ENCODE results near the gene SLC25A13. TPM values are rescaled to one million over a fixed set of nuclear protein-coding genes. Genes with fewer than 3 reads are reported as not detected.

Gene SLC25A13
- total and polyA plus RNA-seq, 2 of the 13 experiments (the other 11 are each of a cell fraction or from before 2014, with no cell fraction given), result 36.2 to 84.9 TPM

DNA sequence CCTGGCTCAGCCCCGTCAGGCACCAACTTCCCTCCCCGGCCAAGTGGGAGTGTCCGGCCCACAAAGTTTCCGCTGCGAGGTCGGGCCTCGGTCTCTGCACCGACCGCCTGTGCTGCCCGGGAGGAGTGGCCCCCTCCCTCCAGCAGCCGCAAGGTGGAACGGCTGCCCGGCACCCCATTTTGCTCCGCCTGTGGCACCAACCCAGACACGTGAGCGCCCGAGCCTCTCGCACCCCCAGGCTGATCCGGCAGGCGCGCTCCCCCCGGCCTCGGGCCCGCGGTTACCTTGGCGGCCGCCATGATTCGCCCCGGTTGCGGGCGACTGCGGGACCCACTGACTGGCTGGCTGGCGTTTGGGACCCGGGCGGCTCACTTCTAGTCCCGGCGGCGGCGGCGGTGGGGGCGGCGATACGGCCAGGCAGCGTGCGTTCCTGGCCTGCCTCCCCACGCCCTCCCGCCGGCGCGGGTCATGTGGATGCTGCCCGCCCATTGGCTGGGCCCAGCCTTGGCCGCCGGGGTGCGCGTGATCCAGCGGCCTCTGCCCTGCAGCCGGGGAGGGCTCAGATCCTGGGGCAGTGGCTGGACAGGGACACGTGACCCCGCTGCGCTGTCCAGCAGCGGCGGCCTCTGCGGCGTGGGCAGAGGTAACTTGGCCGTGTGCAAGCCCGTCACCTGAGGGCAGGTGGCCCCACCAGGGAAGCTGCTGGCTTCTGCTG lies at the start of gene SLC25A13 (continued):
- TF ChIP-seq ARID3A (IDR thresholded peaks at IDR 0.05; ENCODE audit: low read depth, low read length) (no peak), ZNF724P (CRISPR knock-in tag; IDR thresholded peaks at IDR 0.05; ENCODE audit: borderline replicate concordance) (peak; percentile 96), ZNF879 (CRISPR knock-in tag; IDR thresholded peaks at IDR 0.05) (peak; percentile 96), ZNF629 (CRISPR knock-in tag; conservative IDR thresholded peaks at IDR 0.05) (peak; percentile 47), THAP7 (CRISPR knock-in tag; IDR thresholded peaks at IDR 0.05) (peak; percentile 15; the same call in 1 of the 2 replicates), HMG20B (CRISPR knock-in tag; conservative IDR thresholded peaks at IDR 0.05) (0 out of 2 replicates have a peak, but pooled peaks have one; percentile 25), ZNF792 (CRISPR knock-in tag; IDR thresholded peaks at IDR 0.05) (peak; percentile 97), SOX6 (IDR thresholded peaks at IDR 0.05) (no peak), SOX6 (CRISPR knock-in tag; IDR thresholded peaks at IDR 0.05) (peak; percentile 78), ZNF567 (CRISPR knock-in tag; IDR thresholded peaks at IDR 0.05; ENCODE audit: borderline replicate concordance) (peak; percentile 95), MTA3 (CRISPR knock-in tag; IDR thresholded peaks at IDR 0.05) (no peak), NAIF1 (CRISPR knock-in tag; IDR thresholded peaks at IDR 0.05; ENCODE audit: borderline replicate concordance) (peak; percentile 60; the same call in 1 of the 2 replicates), ZFP36L2 (CRISPR knock-in tag; IDR thresholded peaks at IDR 0.05) (no peak), MED8 (CRISPR knock-in tag; IDR thresholded peaks at IDR 0.05; ENCODE audit: insufficient replicate concordance) (peak; percentile 73), ZNF556 (CRISPR knock-in tag; IDR thresholded peaks at IDR 0.05; ENCODE audit: borderline replicate concordance) (peak; percentile 98), ZNF274 (CRISPR knock-in tag; IDR thresholded peaks at IDR 0.05) (peak; percentile 97; the same call in 1 of the 2 replicates), ZNF333 (CRISPR knock-in tag; IDR thresholded peaks at IDR 0.05; ENCODE audit: borderline replicate concordance) (no peak; the same call in 1 of the 2 replicates), RORA (CRISPR knock-in tag; IDR thresholded peaks at IDR 0.05) (no peak), ZNF343 (CRISPR knock-in tag; IDR thresholded peaks at IDR 0.05) (peak; percentile 89), NFKB2 (CRISPR knock-in tag; IDR thresholded peaks at IDR 0.05; ENCODE audit: borderline replicate concordance) (peak; percentile 84)
- TF ChIP-seq, protein P1, sequence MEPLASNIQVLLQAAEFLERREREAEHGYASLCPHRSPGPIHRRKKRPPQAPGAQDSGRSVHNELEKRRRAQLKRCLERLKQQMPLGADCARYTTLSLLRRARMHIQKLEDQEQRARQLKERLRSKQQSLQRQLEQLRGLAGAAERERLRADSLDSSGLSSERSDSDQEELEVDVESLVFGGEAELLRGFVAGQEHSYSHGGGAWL (CRISPR knock-in tag; IDR thresholded peaks at IDR 0.05), result peak; percentile 97
- TF ChIP-seq, protein P2, sequence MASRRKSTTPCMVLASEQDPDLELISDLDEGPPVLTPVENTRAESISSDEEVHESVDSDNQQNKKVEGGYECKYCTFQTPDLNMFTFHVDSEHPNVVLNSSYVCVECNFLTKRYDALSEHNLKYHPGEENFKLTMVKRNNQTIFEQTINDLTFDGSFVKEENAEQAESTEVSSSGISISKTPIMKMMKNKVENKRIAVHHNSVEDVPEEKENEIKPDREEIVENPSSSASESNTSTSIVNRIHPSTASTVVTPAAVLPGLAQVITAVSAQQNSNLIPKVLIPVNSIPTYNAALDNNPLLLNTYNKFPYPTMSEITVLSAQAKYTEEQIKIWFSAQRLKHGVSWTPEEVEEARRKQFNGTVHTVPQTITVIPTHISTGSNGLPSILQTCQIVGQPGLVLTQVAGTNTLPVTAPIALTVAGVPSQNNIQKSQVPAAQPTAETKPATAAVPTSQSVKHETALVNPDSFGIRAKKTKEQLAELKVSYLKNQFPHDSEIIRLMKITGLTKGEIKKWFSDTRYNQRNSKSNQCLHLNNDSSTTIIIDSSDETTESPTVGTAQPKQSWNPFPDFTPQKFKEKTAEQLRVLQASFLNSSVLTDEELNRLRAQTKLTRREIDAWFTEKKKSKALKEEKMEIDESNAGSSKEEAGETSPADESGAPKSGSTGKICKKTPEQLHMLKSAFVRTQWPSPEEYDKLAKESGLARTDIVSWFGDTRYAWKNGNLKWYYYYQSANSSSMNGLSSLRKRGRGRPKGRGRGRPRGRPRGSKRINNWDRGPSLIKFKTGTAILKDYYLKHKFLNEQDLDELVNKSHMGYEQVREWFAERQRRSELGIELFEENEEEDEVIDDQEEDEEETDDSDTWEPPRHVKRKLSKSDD (CRISPR knock-in tag; IDR thresholded peaks at IDR 0.05; ENCODE audit: low read depth), result peak; percentile 88
- TF ChIP-seq, protein P3, sequence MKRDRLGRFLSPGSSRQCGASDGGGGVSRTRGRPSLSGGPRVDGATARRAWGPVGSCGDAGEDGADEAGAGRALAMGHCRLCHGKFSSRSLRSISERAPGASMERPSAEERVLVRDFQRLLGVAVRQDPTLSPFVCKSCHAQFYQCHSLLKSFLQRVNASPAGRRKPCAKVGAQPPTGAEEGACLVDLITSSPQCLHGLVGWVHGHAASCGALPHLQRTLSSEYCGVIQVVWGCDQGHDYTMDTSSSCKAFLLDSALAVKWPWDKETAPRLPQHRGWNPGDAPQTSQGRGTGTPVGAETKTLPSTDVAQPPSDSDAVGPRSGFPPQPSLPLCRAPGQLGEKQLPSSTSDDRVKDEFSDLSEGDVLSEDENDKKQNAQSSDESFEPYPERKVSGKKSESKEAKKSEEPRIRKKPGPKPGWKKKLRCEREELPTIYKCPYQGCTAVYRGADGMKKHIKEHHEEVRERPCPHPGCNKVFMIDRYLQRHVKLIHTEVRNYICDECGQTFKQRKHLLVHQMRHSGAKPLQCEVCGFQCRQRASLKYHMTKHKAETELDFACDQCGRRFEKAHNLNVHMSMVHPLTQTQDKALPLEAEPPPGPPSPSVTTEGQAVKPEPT (CRISPR knock-in tag; IDR thresholded peaks at IDR 0.05; ENCODE audit: low read depth), result peak; percentile 96
